ENCODE results near the gene CACTIN. TPM values are rescaled to one million over a fixed set of nuclear protein-coding genes. Genes with fewer than 3 reads are reported as not detected.
"Not testable (repeated sequence)": the region's sequence is repeated elsewhere in the genome, so short reads cannot be mapped to it uniquely, and the experiment has no call there.

The CACTIN gene
- total RNA-seq, 2 donors from 2014 or later: 38.2 to 52.8 TPM

- WGBS: 82% methylated on average over 16 of the region's 16 CpGs
- no peak for DNase-seq (ENCODE audit: low spot score)
- no peak for TF ChIP-seq POLR2A (IDR thresholded peaks at IDR 0.05)
- no peak for TF ChIP-seq POLR2AphosphoS5 (IDR thresholded peaks at IDR 0.05)
- TF ChIP-seq CTCF (IDR thresholded peaks at IDR 0.05): no peak
- H3K4me3 ChIP-seq: no peak overlapping the region
- no peaks in the 10 kb centered on the region for H3K36me3 ChIP-seq
- H3K9me3 ChIP-seq: no peaks in the 10 kb centered on the region
- intact Hi-C loops (cut with DNase I): no loop called here
- H3K4me1 ChIP-seq (replicated peaks): no peaks in the 10 kb centered on the region
- no peak overlapping the region for H3K27ac ChIP-seq
- H3K27me3 ChIP-seq (replicated peaks; ENCODE audit: insufficient read depth): no peaks in the 10 kb centered on the region
Observed at GRCh38 chr19:3632098-3632497, 5.5 kb upstream of the CACTIN start.

- TF ChIP-seq CTCF (IDR thresholded peaks at IDR 0.05) (no peak), POLR2A (IDR thresholded peaks at IDR 0.05) (no peak), POLR2AphosphoS5 (IDR thresholded peaks at IDR 0.05) (no peak)
- Histone ChIP-seq H3K27ac (no peak overlapping the region), H3K27me3 (replicated peaks; ENCODE audit: insufficient read depth) (no peaks in the 10 kb centered on the region), H3K4me1 (replicated peaks) (no peaks in the 10 kb centered on the region), H3K4me3 (no peak overlapping the region), H3K36me3 (no peaks in the 10 kb centered on the region), H3K9me3 (no peaks in the 10 kb centered on the region)
- no peak for DNase-seq (ENCODE audit: low spot score)
- WGBS: 90% methylated on average over 33 of the region's 43 CpGs
- intact Hi-C loops (cut with DNase I): no loop called here
Observed at GRCh38 chr19:3631053-3631861, 4.7 kb upstream of the CACTIN start.

- H3K36me3 ChIP-seq; H3K27me3 ChIP-seq (replicated peaks; ENCODE audit: insufficient read depth); H3K27ac ChIP-seq; intact Hi-C loops (cut with DNase I); H3K4me3 ChIP-seq; H3K9me3 ChIP-seq; DNase-seq (ENCODE audit: low spot score); H3K4me1 ChIP-seq (replicated peaks): not testable (repeated sequence)
- WGBS: 65% methylated on average over 9 of the region's 9 CpGs
Observed at GRCh38 chr19:3628766-3629165, 2.2 kb upstream of the CACTIN start.

GRCh38 chr19:3627351-3627723 is 747 bp upstream of the CACTIN start:
- Histone ChIP-seq H3K9me3 (no peaks in the 10 kb centered on the region), H3K4me1 (replicated peaks) (peaks cover 7% of the 10 kb centered on the region), H3K4me3 (peak overlapping the region in 1 of 2 donors; percentile 81), H3K27ac (peak overlapping the region; percentile 91 to 97), H3K27me3 (replicated peaks; ENCODE audit: insufficient read depth) (no peaks in the 10 kb centered on the region), H3K36me3 (no peaks in the 10 kb centered on the region)
- 58% methylated on average over 7 of the region's 7 CpGs for WGBS
- TF ChIP-seq CTCF (IDR thresholded peaks at IDR 0.05): no peak
- no peak for TF ChIP-seq POLR2AphosphoS5 (IDR thresholded peaks at IDR 0.05)
- TF ChIP-seq POLR2A (IDR thresholded peaks at IDR 0.05): no peak
- no peak for DNase-seq (ENCODE audit: low spot score)
- intact Hi-C loops (cut with DNase I): no loop called here

- Histone ChIP-seq H3K27ac (peak overlapping the region; percentile 91 to 97), H3K4me3 (peak overlapping the region; percentile 81 to 86), H3K36me3 (no peaks in the 10 kb centered on the region), H3K9me3 (no peaks in the 10 kb centered on the region), H3K27me3 (replicated peaks; ENCODE audit: insufficient read depth) (no peaks in the 10 kb centered on the region), H3K4me1 (replicated peaks) (peaks cover 7% of the 10 kb centered on the region)
- DNase-seq (ENCODE audit: low spot score): no peak
- intact Hi-C loops (cut with DNase I): no loop called here
- 2% methylated on average over 21 of the region's 21 CpGs for WGBS
- TF ChIP-seq POLR2AphosphoS5 (IDR thresholded peaks at IDR 0.05) (no peak), POLR2A (IDR thresholded peaks at IDR 0.05) (no peak), CTCF (IDR thresholded peaks at IDR 0.05) (no peak)
Observed at GRCh38 chr19:3625996-3626472, 556 bp downstream of the CACTIN start.
